Caco-2 (cell line): ENCODE results near the gene LYST. TPM values are rescaled to one million over a fixed set of nuclear protein-coding genes. Genes with fewer than 3 reads are reported as not detected.

ENCODE experiments used
- BruUV-seq: library from RNA; stranded (reverse); fragments of 400-500 nt; replicated peaks from 2 replicates; lab custom pipeline; 2021; lab: Mats Ljungman, UMichigan
- CTCF ChIA-PET: fragments of 300-600 bp; sonication (Branson Sonifier 250); formaldehyde crosslinking; loops from one replicate; lab custom pipeline; 2022; ENCODE audit warnings: antibody characterized with exemption; lab: Charles Lee
- POLR2A ChIA-PET: fragments of 300-600 bp; sonication (Branson Sonifier 250); formaldehyde crosslinking; loops from one replicate; lab custom pipeline; 2022; ENCODE audit warnings: antibody characterized with exemption; lab: Charles Lee
- DNase-seq, 2 experiments: peaks; one replicate each; pipeline versions ENCODE4 v3.0.0 to v3.0.0-alpha.2; 2020 to 2022
- H3K27me3 ChIP-seq: replicated peaks from 2 replicates; pipeline ENCODE4 v1.6.0; 2011; ENCODE audit warnings: low read length; ENCODE audit not compliant: control insufficient read depth, insufficient read depth
- H3K36me3 ChIP-seq: 2 replicates; pipeline ENCODE4 v1.5.1; 2011; ENCODE audit warnings: low read length; ENCODE audit not compliant: control insufficient read depth, insufficient read depth
- H3K4me1 ChIP-seq: fragments of 250-450 bp; sonication (Bioruptor Pico); 2 replicates; pipeline ENCODE4 v1.5.1; 2020; ENCODE audit warnings: mild to moderate bottlenecking
- H3K4me3 ChIP-seq: 2 replicates; pipeline ENCODE4 v1.5.1; 2011; ENCODE audit warnings: low read depth, mild to moderate bottlenecking, control low read depth, low read length
- H3K9me3 ChIP-seq: fragments of 250-450 bp; sonication (Bioruptor Pico); 2 replicates; pipeline ENCODE4 v1.5.1; 2020; ENCODE audit warnings: mild to moderate bottlenecking, moderate library complexity
- H3K27ac Mint-ChIP-seq: one replicate; pipeline ENCODE4 v1.8.0; 2022; ENCODE audit warnings: mixed read lengths; ENCODE audit not compliant: unreplicated experiment
- H3K27me3 Mint-ChIP-seq: one replicate; pipeline ENCODE4 v1.8.0; 2022; ENCODE audit warnings: mixed read lengths; ENCODE audit not compliant: insufficient read depth, unreplicated experiment
- H3K36me3 Mint-ChIP-seq: one replicate; pipeline ENCODE4 v1.8.0; 2022; ENCODE audit warnings: mild to moderate bottlenecking, mixed read lengths; ENCODE audit not compliant: insufficient read depth, unreplicated experiment
- H3K4me1 Mint-ChIP-seq: one replicate; pipeline ENCODE4 v1.8.0; 2022; ENCODE audit warnings: low read depth, mixed read lengths; ENCODE audit not compliant: unreplicated experiment
- H3K4me3 Mint-ChIP-seq: one replicate; pipeline ENCODE4 v1.8.0; 2022; ENCODE audit warnings: mild to moderate bottlenecking, moderate library complexity, mixed read lengths; ENCODE audit not compliant: unreplicated experiment
- H3K9me3 Mint-ChIP-seq: one replicate; pipeline ENCODE4 v1.8.0; 2022; ENCODE audit warnings: mixed read lengths; ENCODE audit not compliant: unreplicated experiment
- CTCF ChIP-seq, 2 experiments: fragments of 200-600 bp in 1 of 2; IDR thresholded peaks; 1 replicate in 1 of 2; 2 replicates in 1 of 2; pipeline versions ENCODE4 v1.5.1 to v1.8.0; 2011 to 2022; ENCODE audit warnings: antibody characterized with exemption in 1 of 2, control low read depth in 1 of 2, inconsistent platforms in 1 of 2, low read depth in 1 of 2, low read length in 1 of 2, mild to moderate bottlenecking in 1 of 2, moderate library complexity in 1 of 2; ENCODE audit not compliant: insufficient read depth in 1 of 2, severe bottlenecking in 1 of 2, unreplicated experiment in 1 of 2
- intact Hi-C: fragments of 100-400 bp; cut with micrococcal nuclease; formaldehyde crosslinking; loops from one replicate; pipeline ENCODE4 v1.10.0; 2022; ENCODE audit not compliant: unreplicated experiment
- total RNA-seq: library from RNA; stranded (reverse); gene quantifications from 2 replicates; pipeline ENCODE4 v1.2.3, GENCODE V29; 2022

The LYST gene
- total RNA-seq, 1 experiment from 2014 or later = 5.6 TPM

- POLR2A ChIA-PET = interaction anchor here (0.6 kb wide), 1 partner anchor 238 kb away, joined by 6 read pairs; no protein-coding TSS in a partner anchor
- Histone ChIP-seq H3K36me3 (no peaks in the 10 kb centered on the region), H3K4me3 (no peak overlapping the region), H3K4me1 (0 out of 2 replicates have a peak, but pooled peaks cover 3% of the 10 kb centered on the region), H3K27me3 (no peaks in the 10 kb centered on the region), H3K9me3 (no peaks in the 10 kb centered on the region)
- no TSS peak for BruUV-seq
- Mint-ChIP-seq H3K9me3 (no peaks in the 10 kb centered on the region), H3K4me3 (no peak overlapping the region), H3K4me1 (peaks cover 9% of the 10 kb centered on the region), H3K27ac (no peak overlapping the region), H3K27me3 (no peaks in the 10 kb centered on the region), H3K36me3 (no peaks in the 10 kb centered on the region)
- intact Hi-C loops = no loop called here
- no peak for TF ChIP-seq CTCF (IDR thresholded peaks at IDR 0.05; ENCODE audit: insufficient read depth in 1 of 2, low read depth in 1 of 2, low read length in 1 of 2, severe bottlenecking in 1 of 2, unreplicated experiment in 1 of 2)
- CTCF ChIA-PET = no interaction called here
- DNase-seq = no peak
These were observed 123.6 kb downstream of the LYST start for GRCh38 chr1:235742914-235743599.

GRCh38 chr1:235741294-235741693, 125.4 kb downstream of the LYST start:
- intact Hi-C loops = no loop called here
- BruUV-seq = no TSS peak
- Mint-ChIP-seq H3K9me3 (no peaks in the 10 kb centered on the region), H3K4me1 (peaks cover 9% of the 10 kb centered on the region), H3K27me3 (no peaks in the 10 kb centered on the region), H3K4me3 (no peak overlapping the region), H3K36me3 (no peaks in the 10 kb centered on the region), H3K27ac (no peak overlapping the region)
- no peaks in the 10 kb centered on the region for H3K27me3 ChIP-seq
- DNase-seq = no peak
- POLR2A ChIA-PET = no interaction called here
- no peak overlapping the region for H3K4me3 ChIP-seq
- no peaks in the 10 kb centered on the region for H3K36me3 ChIP-seq
- 0 out of 2 replicates have a peak, but pooled peaks cover 3% of the 10 kb centered on the region for H3K4me1 ChIP-seq
- CTCF ChIA-PET = no interaction called here
- no peaks in the 10 kb centered on the region for H3K9me3 ChIP-seq
- TF ChIP-seq CTCF (IDR thresholded peaks at IDR 0.05; ENCODE audit: insufficient read depth in 1 of 2, low read depth in 1 of 2, low read length in 1 of 2, severe bottlenecking in 1 of 2, unreplicated experiment in 1 of 2) = no peak

- no peaks in the 10 kb centered on the region for H3K36me3 Mint-ChIP-seq
- BruUV-seq = no TSS peak
- CTCF ChIA-PET = no interaction called here
These were observed 127.1 kb downstream of the LYST start for GRCh38 chr1:235739631-235740030.

More at GRCh38 chr1:235739631-235740030, 127.1 kb downstream of the LYST start:
- H3K4me1 ChIP-seq = 0 out of 2 replicates have a peak, but pooled peaks cover 3% of the 10 kb centered on the region
- POLR2A ChIA-PET = no interaction called here
- H3K27me3 Mint-ChIP-seq = no peaks in the 10 kb centered on the region
- no peak overlapping the region for H3K4me3 ChIP-seq
- H3K36me3 ChIP-seq = no peaks in the 10 kb centered on the region
- intact Hi-C loops = no loop called here
- no peak overlapping the region for H3K4me3 Mint-ChIP-seq
- no peaks in the 10 kb centered on the region for H3K9me3 ChIP-seq
- H3K4me1 Mint-ChIP-seq = peaks cover 9% of the 10 kb centered on the region
- TF ChIP-seq CTCF (IDR thresholded peaks at IDR 0.05; ENCODE audit: insufficient read depth in 1 of 2, low read depth in 1 of 2, low read length in 1 of 2, severe bottlenecking in 1 of 2, unreplicated experiment in 1 of 2) = no peak
- no peaks in the 10 kb centered on the region for H3K27me3 ChIP-seq
- no peak for DNase-seq
- H3K27ac Mint-ChIP-seq = no peak overlapping the region
- H3K9me3 Mint-ChIP-seq = no peaks in the 10 kb centered on the region
